NOMO-1 treated with dmso at 0.1 percent for 144 hours (cell line): Measurements from ENCODE around the gene SCGB1D2.
"Not testable (repeated sequence)": the region's sequence is repeated elsewhere in the genome, so short reads cannot be mapped to it uniquely, and the experiment has no call there.

Source experiments
- DNase-seq: peaks from one replicate; lab custom pipeline; 2025; ENCODE audit not compliant: unreplicated experiment; lab: John Stamatoyannopoulos, UW

Gene SCGB1D2

GRCh38 chr11:62242021-62242420, at the start of gene SCGB1D2:
Gene SCGB1D2 (plus strand): TSS chr11:62242239. CDS start chr11:62242308, 69 bp downstream.
- no peak for DNase-seq

GRCh38 chr11:62193952-62194351, 48.1 kb upstream of the SCGB1D2 start:
- no peak for DNase-seq

- not testable (repeated sequence) for DNase-seq
These were observed 47.0 kb upstream of the SCGB1D2 start for GRCh38 chr11:62195010-62195409.

GRCh38 chr11:62195945-62196344, 46.1 kb upstream of the SCGB1D2 start:
- no peak for DNase-seq

- DNase-seq: not testable (repeated sequence)
These were observed 44.6 kb upstream of the SCGB1D2 start for GRCh38 chr11:62197400-62197799.

- DNase-seq: no peak
These were observed 40.7 kb upstream of the SCGB1D2 start for GRCh38 chr11:62201376-62201775.

GRCh38 chr11:62202910-62203309, 39.1 kb upstream of the SCGB1D2 start:
- no peak for DNase-seq

GRCh38 chr11:62204430-62204829, 37.6 kb upstream of the SCGB1D2 start:
- DNase-seq: no peak

GRCh38 chr11:62205441-62205840, 36.6 kb upstream of the SCGB1D2 start:
- no peak for DNase-seq

- not testable (repeated sequence) for DNase-seq
These were observed 35.6 kb upstream of the SCGB1D2 start for GRCh38 chr11:62206276-62207066.

GRCh38 chr11:62208785-62209144, 33.3 kb upstream of the SCGB1D2 start:
- DNase-seq: no peak

GRCh38 chr11:62217191-62217748, 24.8 kb upstream of the SCGB1D2 start:
- DNase-seq: no peak

- DNase-seq: no peak
These were observed 20.5 kb upstream of the SCGB1D2 start for GRCh38 chr11:62221498-62221897.

- no peak for DNase-seq
These were observed 18.9 kb upstream of the SCGB1D2 start for GRCh38 chr11:62223095-62223494.

GRCh38 chr11:62233730-62234129, 8.3 kb upstream of the SCGB1D2 start:
- DNase-seq: no peak

GRCh38 chr11:62236187-62236586, 5.9 kb upstream of the SCGB1D2 start:
- no peak for DNase-seq

- DNase-seq: no peak
These were observed 4.5 kb upstream of the SCGB1D2 start for GRCh38 chr11:62237499-62237898.

- no peak for DNase-seq
These were observed 3.9 kb upstream of the SCGB1D2 start for GRCh38 chr11:62238151-62238550.

- no peak for DNase-seq
These were observed 944 bp upstream of the SCGB1D2 start for GRCh38 chr11:62241095-62241494.

- DNase-seq: no peak
These were observed 3.3 kb downstream of the SCGB1D2 start for GRCh38 chr11:62245271-62245753.

GRCh38 chr11:62251698-62252097, 9.7 kb downstream of the SCGB1D2 start:
- DNase-seq: no peak

- no peak for DNase-seq
These were observed 12.0 kb downstream of the SCGB1D2 start for GRCh38 chr11:62253999-62254542.
